Progenitor cell of endocrine pancreas (in vitro differentiated cells): ENCODE measurements around the gene STK32A. TPM values are rescaled to one million over a fixed set of nuclear protein-coding genes. Genes with fewer than 3 reads are reported as not detected.

Experiments
- DNase-seq: peaks from one replicate; pipeline ENCODE4 v3.0.0; 2021; ENCODE audit warnings: low spot score; ENCODE audit not compliant: unreplicated experiment
- H3K27ac Mint-ChIP-seq: 2 replicates; pipeline ENCODE4 v1.8.0; 2021; ENCODE audit warnings: mild to moderate bottlenecking, moderate library complexity, mixed read lengths
- H3K27me3 Mint-ChIP-seq: 2 replicates; pipeline ENCODE4 v1.8.0; 2021; ENCODE audit warnings: mixed read lengths
- H3K36me3 Mint-ChIP-seq: 2 replicates; pipeline ENCODE4 v1.8.0; 2022; ENCODE audit warnings: mixed read lengths; ENCODE audit not compliant: insufficient read depth
- H3K4me1 Mint-ChIP-seq: 2 replicates; pipeline ENCODE4 v1.8.0; 2021; ENCODE audit warnings: low read depth, mixed read lengths
- H3K4me3 Mint-ChIP-seq: 2 replicates; pipeline ENCODE4 v1.8.0; 2021; ENCODE audit warnings: low read depth, mild to moderate bottlenecking, moderate library complexity, mixed read lengths
- H3K9me3 Mint-ChIP-seq: 2 replicates; pipeline ENCODE4 v1.8.0; 2021; ENCODE audit warnings: low read depth, mixed read lengths
- CTCF ChIP-seq: fragments of 200-600 bp; sonication (generic); IDR thresholded peaks from one replicate; pipeline ENCODE4 v1.5.0; 2021; ENCODE audit warnings: antibody characterized with exemption, mild to moderate bottlenecking; ENCODE audit not compliant: unreplicated experiment
- long read RNA-seq: library from polyadenylated mRNA; unstranded; transcript quantifications from one replicate; pipeline ENCODE4 v2.0.0, GENCODE V29; 2020
- total RNA-seq: library from RNA; stranded (reverse); gene quantifications from 2 replicates; pipeline ENCODE4 v1.2.1, GENCODE V29; 2021

STK32A gene
- 1.3 and 2.4 TPM in 2 replicates for total RNA-seq
- long read RNA-seq, partial matches to known transcripts = 1 of 4 reads
- long read RNA-seq, other reads (novel, unspliced or antisense) = 1 of 4 reads

GRCh38 chr5:147234825-147235635 is at the start of gene STK32A:
Gene STK32A, plus strand, starts transcription at chr5:147235026. Its CDS starts 4,609 bp downstream, at chr5:147239635.
- peaks cover 66% of the 10 kb centered on the region for H3K27me3 Mint-ChIP-seq
- no peaks in the 10 kb centered on the region for H3K9me3 Mint-ChIP-seq
- H3K27ac Mint-ChIP-seq = peak within 1 kb of the TSS; percentile 33
- TF ChIP-seq CTCF = peak; percentile 8
- H3K4me3 Mint-ChIP-seq = peak within 1 kb of the TSS; percentile 79
- H3K36me3 Mint-ChIP-seq = no peaks in the 10 kb centered on the region
- peaks cover 4% of the 10 kb centered on the region for H3K4me1 Mint-ChIP-seq
- DNase-seq = peak; percentile 53

GRCh38 chr5:147187099-147187540 is 47.7 kb upstream of the STK32A start:
- no peak for DNase-seq
- Mint-ChIP-seq H3K4me1 (peaks cover 14% of the 10 kb centered on the region), H3K36me3 (no peaks in the 10 kb centered on the region), H3K4me3 (no peak overlapping the region), H3K27me3 (no peaks in the 10 kb centered on the region), H3K27ac (no peak overlapping the region), H3K9me3 (no peaks in the 10 kb centered on the region)
- TF ChIP-seq CTCF = no peak

- no peaks in the 10 kb centered on the region for H3K9me3 Mint-ChIP-seq
- peak; percentile 89 for TF ChIP-seq CTCF
- H3K4me1 Mint-ChIP-seq = peaks cover 14% of the 10 kb centered on the region
- H3K27ac Mint-ChIP-seq = no peak overlapping the region
- peak; percentile 27 for DNase-seq
- no peaks in the 10 kb centered on the region for H3K27me3 Mint-ChIP-seq
- H3K36me3 Mint-ChIP-seq = no peaks in the 10 kb centered on the region
- no peak overlapping the region for H3K4me3 Mint-ChIP-seq
These were observed 46.4 kb upstream of the STK32A start for GRCh38 chr5:147188200-147189108.

- no peak overlapping the region for H3K4me3 Mint-ChIP-seq
- H3K9me3 Mint-ChIP-seq = no peaks in the 10 kb centered on the region
- no peaks in the 10 kb centered on the region for H3K36me3 Mint-ChIP-seq
- no peaks in the 10 kb centered on the region for H3K27me3 Mint-ChIP-seq
- no peak for DNase-seq
- no peak for TF ChIP-seq CTCF
- peaks cover 14% of the 10 kb centered on the region for H3K4me1 Mint-ChIP-seq
- no peak overlapping the region for H3K27ac Mint-ChIP-seq
These were observed 45.8 kb upstream of the STK32A start for GRCh38 chr5:147189109-147189424.

- Mint-ChIP-seq H3K4me1 (peaks cover 14% of the 10 kb centered on the region), H3K4me3 (no peak overlapping the region)
These were observed 44.5 kb upstream of the STK32A start for GRCh38 chr5:147190331-147190730.

More at GRCh38 chr5:147190331-147190730, 44.5 kb upstream of the STK32A start:
- Mint-ChIP-seq H3K27me3 (no peaks in the 10 kb centered on the region), H3K36me3 (no peaks in the 10 kb centered on the region), H3K27ac (no peak overlapping the region), H3K9me3 (no peaks in the 10 kb centered on the region)
- no peak for DNase-seq
- TF ChIP-seq CTCF = no peak
